Endothelial cell (in vitro differentiated cells): Measurements from ENCODE around the gene FAAH2. TPM values are rescaled to one million over a fixed set of nuclear protein-coding genes. Genes with fewer than 3 reads are reported as not detected.

Experiments
- DNase-seq: peaks from one replicate; pipeline ENCODE4 v3.0.0; 2021; ENCODE audit warnings: low spot score
- H3K27ac Mint-ChIP-seq: one replicate; pipeline ENCODE4 v1.8.0; 2021; ENCODE audit warnings: mixed read lengths, inconsistent platforms; ENCODE audit not compliant: unreplicated experiment
- H3K27me3 Mint-ChIP-seq: one replicate; pipeline ENCODE4 v1.8.0; 2021; ENCODE audit warnings: mild to moderate bottlenecking, moderate library complexity, mixed read lengths, inconsistent platforms; ENCODE audit not compliant: unreplicated experiment
- H3K36me3 Mint-ChIP-seq: one replicate; pipeline ENCODE4 v1.8.0; 2021; ENCODE audit warnings: mild to moderate bottlenecking, low read depth, mixed read lengths, inconsistent platforms; ENCODE audit not compliant: unreplicated experiment
- H3K4me1 Mint-ChIP-seq: one replicate; pipeline ENCODE4 v1.8.0; 2021; ENCODE audit warnings: mild to moderate bottlenecking, mixed read lengths, inconsistent platforms; ENCODE audit not compliant: unreplicated experiment
- H3K4me3 Mint-ChIP-seq: one replicate; pipeline ENCODE4 v1.8.0; 2021; ENCODE audit warnings: mild to moderate bottlenecking, mixed read lengths, inconsistent platforms; ENCODE audit not compliant: unreplicated experiment
- H3K9me3 Mint-ChIP-seq: one replicate; pipeline ENCODE4 v1.8.0; 2021; ENCODE audit warnings: mixed read lengths, inconsistent platforms; ENCODE audit not compliant: unreplicated experiment
- CTCF ChIP-seq: fragments of 200-600 bp; sonication (generic); IDR thresholded peaks from one replicate; pipeline ENCODE4 v1.5.0; 2021; ENCODE audit warnings: antibody characterized with exemption; ENCODE audit not compliant: unreplicated experiment
- total RNA-seq: library from RNA; stranded (reverse); fragmentation: NEBNext Ultra II Directional; extraction: Animal tissue kit (Norgen Biotek cat#: 25700); gene quantifications from one replicate; pipeline ENCODE4 v1.2.1, GENCODE V29; 2021; ENCODE audit not compliant: unreplicated experiment

The FAAH2 gene
- total RNA-seq, 1 donor from 2014 or later: 4.0 TPM

DNA sequence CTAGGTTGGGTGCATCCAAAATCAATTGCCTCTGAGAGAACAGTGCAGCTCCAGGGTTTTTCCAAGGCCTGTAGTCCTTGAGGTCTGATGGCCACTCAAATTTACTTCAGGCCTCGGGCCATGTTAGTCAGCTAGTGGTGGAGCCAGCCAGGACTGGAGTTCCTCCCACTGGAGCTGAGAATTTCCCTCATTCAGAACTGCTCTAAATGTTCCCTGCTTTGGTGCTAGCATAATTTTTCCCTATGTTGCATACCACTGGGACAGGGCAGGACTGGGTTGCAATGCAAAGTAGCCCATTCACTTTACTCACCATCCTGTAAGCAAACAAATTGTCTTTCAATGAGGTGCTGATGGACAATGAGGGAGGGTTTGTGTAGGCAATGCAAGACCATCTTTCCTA lies 159.3 kb downstream of the FAAH2 start:
- H3K27me3 Mint-ChIP-seq: peaks cover 2% of the 10 kb centered on the region
- TF ChIP-seq CTCF: no peak
- no peaks in the 10 kb centered on the region for H3K4me1 Mint-ChIP-seq
- H3K9me3 Mint-ChIP-seq: no peaks in the 10 kb centered on the region
- no peak for DNase-seq
- no peak overlapping the region for H3K4me3 Mint-ChIP-seq
- H3K27ac Mint-ChIP-seq: no peak overlapping the region
- H3K36me3 Mint-ChIP-seq: peaks cover 5% of the 10 kb centered on the region

- Mint-ChIP-seq H3K27me3 (peaks cover 2% of the 10 kb centered on the region), H3K4me1 (peaks cover 6% of the 10 kb centered on the region), H3K9me3 (no peaks in the 10 kb centered on the region), H3K36me3 (peaks cover 5% of the 10 kb centered on the region), H3K4me3 (no peak overlapping the region), H3K27ac (no peak overlapping the region)
- DNase-seq: no peak
- TF ChIP-seq CTCF: no peak
Measured at GRCh38 chrX:57447856-57448255, 161.3 kb downstream of the FAAH2 start.

GRCh38 chrX:57451426-57452020 lies 165.0 kb downstream of the FAAH2 start:
- Mint-ChIP-seq H3K27me3 (peaks cover 2% of the 10 kb centered on the region), H3K4me1 (peaks cover 9% of the 10 kb centered on the region), H3K9me3 (no peaks in the 10 kb centered on the region), H3K4me3 (no peak overlapping the region), H3K27ac (no peak overlapping the region), H3K36me3 (peaks cover 4% of the 10 kb centered on the region)
- TF ChIP-seq CTCF: no peak
- DNase-seq: no peak

- H3K9me3 Mint-ChIP-seq: no peaks in the 10 kb centered on the region
- peaks cover 2% of the 10 kb centered on the region for H3K27me3 Mint-ChIP-seq
- DNase-seq: peak; percentile 5
- no peak overlapping the region for H3K27ac Mint-ChIP-seq
- no peak for TF ChIP-seq CTCF
- H3K36me3 Mint-ChIP-seq: peaks cover 4% of the 10 kb centered on the region
- H3K4me3 Mint-ChIP-seq: no peak overlapping the region
- peaks cover 9% of the 10 kb centered on the region for H3K4me1 Mint-ChIP-seq
Measured at GRCh38 chrX:57453901-57454300, 167.4 kb downstream of the FAAH2 start.

GRCh38 chrX:57481514-57481913 lies 195.0 kb downstream of the FAAH2 start:
- no peaks in the 10 kb centered on the region for H3K9me3 Mint-ChIP-seq
- no peaks in the 10 kb centered on the region for H3K36me3 Mint-ChIP-seq
- H3K4me3 Mint-ChIP-seq: no peak overlapping the region
- no peak for DNase-seq
- H3K27me3 Mint-ChIP-seq: no peaks in the 10 kb centered on the region
- H3K4me1 Mint-ChIP-seq: no peaks in the 10 kb centered on the region
- no peak overlapping the region for H3K27ac Mint-ChIP-seq
- no peak for TF ChIP-seq CTCF
